ENCODE data around the gene C1orf50.
A peak's percentile ranks its signal among the peaks of the same experiment; 100 is the strongest.
"Not testable (repeated sequence)": the region's sequence is repeated elsewhere in the genome, so short reads cannot be mapped to it uniquely, and the experiment has no call there.

C1orf50 gene

DNA sequence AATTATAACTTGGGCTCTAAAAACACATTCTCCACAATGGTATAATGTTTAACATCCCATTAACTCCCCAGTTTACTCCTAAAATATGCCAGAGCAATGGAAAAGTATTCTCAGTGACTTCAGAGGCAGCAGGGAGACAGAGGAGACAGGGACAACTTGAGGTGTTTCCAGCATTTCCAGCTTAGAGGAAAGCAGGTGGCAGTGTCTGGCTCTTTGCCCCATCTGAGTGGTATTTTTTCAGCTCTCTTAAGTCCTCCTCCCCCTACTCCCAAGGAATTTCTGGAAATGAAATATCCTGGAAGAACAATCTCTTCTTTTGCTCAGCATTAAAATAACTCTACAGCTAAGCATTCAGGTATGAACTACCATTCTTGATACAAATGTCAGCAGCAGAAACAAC, 39.1 kb downstream of the C1orf50 start:
- H3K9me3 ChIP-seq (ENCODE audit: insufficient read depth, low read length) = peaks cover 20% of the 10 kb centered on the region; the same call in 1 of the 2 replicates
- TF ChIP-seq YY1 (IDR thresholded peaks at IDR 0.05; ENCODE audit: insufficient read depth, insufficient read length) (no peak), ZNF274 (IDR thresholded peaks at IDR 0.05; ENCODE audit: low read depth, low read length) (no peak), SUZ12 (IDR thresholded peaks at IDR 0.05; ENCODE audit: extremely low read depth, insufficient read depth, insufficient read length) (no peak)
- no peak overlapping the region for H3K4me3 ChIP-seq (ENCODE audit: insufficient read length, low read depth)
- DNase-seq (ENCODE audit: low read depth, low spot score) = no peak
- H3K36me3 ChIP-seq (ENCODE audit: insufficient read depth, insufficient read length, low read length) = peaks cover 15% of the 10 kb centered on the region
- H3K27me3 ChIP-seq (ENCODE audit: insufficient read depth, insufficient read length) = no peaks in the 10 kb centered on the region
- no peaks in the 10 kb centered on the region for H3K4me1 ChIP-seq (ENCODE audit: insufficient read depth, insufficient read length)
- H3K9ac ChIP-seq (ENCODE audit: insufficient read length, low read depth) = no peak overlapping the region

- no peak overlapping the region for H3K9ac ChIP-seq (ENCODE audit: insufficient read length, low read depth)
- no peaks in the 10 kb centered on the region for H3K4me1 ChIP-seq (ENCODE audit: insufficient read depth, insufficient read length)
- H3K27me3 ChIP-seq (ENCODE audit: insufficient read depth, insufficient read length) = no peaks in the 10 kb centered on the region
- H3K36me3 ChIP-seq (ENCODE audit: insufficient read depth, insufficient read length, low read length) = peaks cover 17% of the 10 kb centered on the region
- H3K4me3 ChIP-seq (ENCODE audit: insufficient read length, low read depth) = no peak overlapping the region
- no peak for DNase-seq (ENCODE audit: low read depth, low spot score)
- TF ChIP-seq ZNF274 (IDR thresholded peaks at IDR 0.05; ENCODE audit: low read depth, low read length) (no peak), YY1 (IDR thresholded peaks at IDR 0.05; ENCODE audit: insufficient read depth, insufficient read length) (no peak), SUZ12 (IDR thresholded peaks at IDR 0.05; ENCODE audit: extremely low read depth, insufficient read depth, insufficient read length) (no peak)
- peaks cover 20% of the 10 kb centered on the region; the same call in 1 of the 2 replicates for H3K9me3 ChIP-seq (ENCODE audit: insufficient read depth, low read length)
These were observed 39.5 kb downstream of the C1orf50 start for GRCh38 chr1:42806593-42806992.

DNA sequence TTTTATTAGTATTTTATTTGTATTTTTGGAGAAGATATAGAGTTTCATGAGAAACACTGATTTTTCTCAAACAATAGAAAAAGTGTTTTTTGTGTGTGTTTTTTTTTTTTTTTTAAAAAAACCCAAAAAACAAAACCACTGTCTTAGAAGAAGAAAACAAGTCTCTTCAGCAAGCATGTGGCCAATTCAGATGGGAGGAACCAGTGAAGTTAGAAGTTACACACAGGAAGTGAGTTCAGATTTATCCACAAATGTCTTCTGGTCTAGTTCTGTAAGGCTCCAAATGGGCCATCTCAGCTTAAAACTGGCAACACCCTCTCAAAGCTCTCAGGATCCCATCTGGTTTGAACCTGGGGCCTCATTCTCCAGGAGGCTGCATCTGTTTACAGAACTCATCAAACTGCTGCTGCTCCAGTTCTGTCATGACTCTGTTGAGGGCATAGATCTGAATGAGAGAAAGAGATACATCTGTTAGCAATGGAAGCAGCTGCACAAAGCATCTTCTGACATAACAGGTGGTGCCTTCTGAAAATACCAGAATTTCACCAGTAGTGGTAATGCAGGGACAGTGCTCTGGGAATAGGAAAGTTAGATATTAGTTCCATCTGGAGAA, 40.1 kb downstream of the C1orf50 start:
- Histone ChIP-seq H3K9me3 (ENCODE audit: insufficient read depth, low read length) (peaks cover 20% of the 10 kb centered on the region; the same call in 1 of the 2 replicates), H3K9ac (ENCODE audit: insufficient read length, low read depth) (no peak overlapping the region), H3K4me1 (ENCODE audit: insufficient read depth, insufficient read length) (no peaks in the 10 kb centered on the region), H3K27me3 (ENCODE audit: insufficient read depth, insufficient read length) (no peaks in the 10 kb centered on the region), H3K36me3 (ENCODE audit: insufficient read depth, insufficient read length, low read length) (peaks cover 18% of the 10 kb centered on the region), H3K4me3 (ENCODE audit: insufficient read length, low read depth) (no peak overlapping the region)
- TF ChIP-seq YY1 (IDR thresholded peaks at IDR 0.05; ENCODE audit: insufficient read depth, insufficient read length) (no peak), ZNF274 (IDR thresholded peaks at IDR 0.05; ENCODE audit: low read depth, low read length) (no peak), SUZ12 (IDR thresholded peaks at IDR 0.05; ENCODE audit: extremely low read depth, insufficient read depth, insufficient read length) (no peak)
- DNase-seq (ENCODE audit: low read depth, low spot score) = no peak

DNA sequence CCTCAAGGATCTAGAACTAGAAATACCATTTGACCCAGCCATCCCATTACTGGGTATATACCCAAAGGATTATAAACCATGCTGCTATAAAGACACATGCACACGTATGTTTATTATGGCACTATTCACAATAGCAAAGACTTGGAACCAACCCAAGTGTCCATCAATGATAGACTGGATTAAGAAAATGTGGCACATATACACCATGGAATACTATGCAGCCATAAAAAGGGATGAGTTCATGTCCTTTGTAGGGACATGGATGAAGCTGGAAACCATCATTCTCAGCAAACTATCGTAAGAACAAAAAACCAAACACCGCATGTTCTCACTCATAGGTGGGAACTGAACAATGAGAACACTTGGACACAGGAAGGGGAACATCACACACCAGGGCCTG, 47.8 kb downstream of the C1orf50 start:
- not testable (repeated sequence) for H3K4me3 ChIP-seq (ENCODE audit: insufficient read length, low read depth); H3K9me3 ChIP-seq (ENCODE audit: insufficient read depth, low read length); DNase-seq (ENCODE audit: low read depth, low spot score); H3K4me1 ChIP-seq (ENCODE audit: insufficient read depth, insufficient read length); H3K27me3 ChIP-seq (ENCODE audit: insufficient read depth, insufficient read length); H3K9ac ChIP-seq (ENCODE audit: insufficient read length, low read depth)
- peaks cover 14% of the 10 kb centered on the region for H3K36me3 ChIP-seq (ENCODE audit: insufficient read depth, insufficient read length, low read length)

DNA sequence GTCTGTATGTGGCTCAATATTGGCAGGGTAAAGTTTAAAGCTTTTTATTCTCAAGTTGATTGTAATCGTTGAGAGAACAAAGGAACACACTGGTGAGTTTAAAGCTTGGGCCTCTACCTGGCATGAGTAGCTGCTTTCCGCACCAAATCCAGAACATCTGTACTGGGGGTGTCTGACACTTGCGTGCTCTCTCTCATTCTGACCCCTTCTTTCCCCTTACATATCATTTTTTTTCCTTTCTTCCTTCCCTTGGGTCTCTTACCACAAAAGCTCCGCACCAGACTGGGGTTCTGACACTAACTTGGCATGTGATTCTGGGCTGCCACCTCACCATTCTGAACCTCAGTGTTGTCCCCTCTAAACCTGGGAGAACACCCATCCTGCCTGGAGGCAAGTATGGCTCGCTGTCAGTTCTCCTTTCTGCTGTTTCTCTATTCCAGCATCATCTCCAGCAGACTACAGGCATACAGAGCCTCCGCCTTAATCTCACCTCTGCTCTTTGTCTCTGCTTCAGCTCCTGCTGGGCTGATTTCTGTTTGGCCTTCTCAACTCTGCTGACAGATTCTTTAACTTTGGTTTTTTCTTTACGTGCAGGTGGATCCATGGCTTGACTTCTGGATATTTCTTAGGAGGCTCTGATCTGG, 49.0 kb downstream of the C1orf50 start:
- Histone ChIP-seq H3K36me3 (ENCODE audit: insufficient read depth, insufficient read length, low read length) (peaks cover 14% of the 10 kb centered on the region), H3K4me1 (ENCODE audit: insufficient read depth, insufficient read length) (peaks cover 2% of the 10 kb centered on the region), H3K9ac (ENCODE audit: insufficient read length, low read depth) (peak overlapping the region; percentile 85), H3K9me3 (ENCODE audit: insufficient read depth, low read length) (peaks cover 9% of the 10 kb centered on the region), H3K27me3 (ENCODE audit: insufficient read depth, insufficient read length) (no peaks in the 10 kb centered on the region), H3K4me3 (ENCODE audit: insufficient read length, low read depth) (peak overlapping the region; percentile 80)
- no peak for TF ChIP-seq ZNF274 (IDR thresholded peaks at IDR 0.05; ENCODE audit: low read depth, low read length)
- no peak for TF ChIP-seq SUZ12 (IDR thresholded peaks at IDR 0.05; ENCODE audit: extremely low read depth, insufficient read depth, insufficient read length)
- peak; percentile 25 for DNase-seq (ENCODE audit: low read depth, low spot score)

- H3K27me3 ChIP-seq (ENCODE audit: insufficient read depth, insufficient read length) = no peaks in the 10 kb centered on the region
- H3K4me3 ChIP-seq (ENCODE audit: insufficient read length, low read depth) = peak within 1 kb of the TSS; percentile 80
- peaks cover 12% of the 10 kb centered on the region for H3K36me3 ChIP-seq (ENCODE audit: insufficient read depth, insufficient read length, low read length)
- TF ChIP-seq YY1 (IDR thresholded peaks at IDR 0.05; ENCODE audit: insufficient read depth, insufficient read length) (no peak), ZNF274 (IDR thresholded peaks at IDR 0.05; ENCODE audit: low read depth, low read length) (no peak), SUZ12 (IDR thresholded peaks at IDR 0.05; ENCODE audit: extremely low read depth, insufficient read depth, insufficient read length) (no peak)
- peak within 1 kb of the TSS; percentile 89 for H3K9ac ChIP-seq (ENCODE audit: insufficient read length, low read depth)
- peak; percentile 89 for DNase-seq (ENCODE audit: low read depth, low spot score)
- H3K9me3 ChIP-seq (ENCODE audit: insufficient read depth, low read length) = peaks cover 9% of the 10 kb centered on the region
- H3K4me1 ChIP-seq (ENCODE audit: insufficient read depth, insufficient read length) = peaks cover 2% of the 10 kb centered on the region
These were observed 49.8 kb downstream of the C1orf50 start, which contains the start of the genes ERMAP and SVBP for GRCh38 chr1:42816585-42817439. Gene ERMAP, plus strand, starts transcription at chr1:42817122. Its CDS starts 13,327 bp downstream, at chr1:42830449. Gene SVBP, minus strand, starts transcription at chr1:42817397. Its CDS starts 853 bp downstream, at chr1:42816544.

- no peak overlapping the region for H3K4me3 ChIP-seq (ENCODE audit: insufficient read length, low read depth)
- TF ChIP-seq SUZ12 (IDR thresholded peaks at IDR 0.05; ENCODE audit: extremely low read depth, insufficient read depth, insufficient read length) (no peak), YY1 (IDR thresholded peaks at IDR 0.05; ENCODE audit: insufficient read depth, insufficient read length) (no peak), ZNF274 (IDR thresholded peaks at IDR 0.05; ENCODE audit: low read depth, low read length) (no peak)
- no peak overlapping the region for H3K9ac ChIP-seq (ENCODE audit: insufficient read length, low read depth)
These were observed 50.4 kb downstream of the C1orf50 start for GRCh38 chr1:42817440-42817767.

More at GRCh38 chr1:42817440-42817767, 50.4 kb downstream of the C1orf50 start:
- peaks cover 12% of the 10 kb centered on the region for H3K36me3 ChIP-seq (ENCODE audit: insufficient read depth, insufficient read length, low read length)
- peaks cover 2% of the 10 kb centered on the region for H3K4me1 ChIP-seq (ENCODE audit: insufficient read depth, insufficient read length)
- no peak for DNase-seq (ENCODE audit: low read depth, low spot score)
- peaks cover 9% of the 10 kb centered on the region for H3K9me3 ChIP-seq (ENCODE audit: insufficient read depth, low read length)
- H3K27me3 ChIP-seq (ENCODE audit: insufficient read depth, insufficient read length) = no peaks in the 10 kb centered on the region
